Spleen (tissue), 11 donors: Measurements from ENCODE around the gene PRR7. TPM values are rescaled to one million over a fixed set of nuclear protein-coding genes. Genes with fewer than 3 reads are reported as not detected.

Source experiments
- DNase-seq: peaks from one replicate; pipeline ENCODE4 v3.0.0-alpha.2; 2020
- H3K27ac ChIP-seq, 8 donors: fragments of 200-600 bp; sonication (generic) in 7 of 8; 1 replicate in 4 of 8; 2 replicates in 4 of 8; pipeline versions ENCODE4 v1.5.0 to v1.8.0; 2016 to 2021; ENCODE audit warnings: inconsistent platforms in 4 of 8, mild to moderate bottlenecking in 4 of 8, moderate library complexity in 1 of 8
- H3K27me3 ChIP-seq, 7 donors: fragments of 200-600 bp; sonication (generic) in 6 of 7; replicated peaks in 1 of 7; 1 replicate in 4 of 7; 2 replicates in 3 of 7; pipeline versions ENCODE4 v1.5.0 to v1.8.0; 2016 to 2021; ENCODE audit warnings: inconsistent platforms in 3 of 7, mild to moderate bottlenecking in 1 of 7
- H3K36me3 ChIP-seq, 6 donors: fragments of 200-600 bp; sonication (generic) in 5 of 6; 1 replicate in 4 of 6; 2 replicates in 2 of 6; pipeline versions ENCODE4 v1.5.0 to v1.8.0; 2016 to 2021; ENCODE audit warnings: inconsistent platforms in 2 of 6
- H3K4me1 ChIP-seq, 6 donors: fragments of 200-600 bp; sonication (generic) in 5 of 6; 1 replicate in 3 of 6; 2 replicates in 3 of 6; pipeline versions ENCODE4 v1.5.0 to v1.8.0; 2016 to 2021; ENCODE audit warnings: inconsistent platforms in 3 of 6
- H3K4me3 ChIP-seq, 8 donors: fragments of 200-600 bp; sonication (generic) in 7 of 8; 1 replicate in 4 of 8; 2 replicates in 4 of 8; pipeline versions ENCODE4 v1.5.0 to v1.8.0; 2016 to 2021; ENCODE audit warnings: inconsistent platforms in 4 of 8, mild to moderate bottlenecking in 4 of 8, moderate library complexity in 2 of 8
- H3K9me3 ChIP-seq, 8 donors: fragments of 200-600 bp; sonication (generic) in 7 of 8; 1 replicate in 4 of 8; 2 replicates in 4 of 8; pipeline versions ENCODE4 v1.5.0 to v1.8.0; 2016 to 2021; ENCODE audit warnings: inconsistent platforms in 4 of 8
- POLR2A ChIP-seq, 3 donors: fragments of 450-650 bp; IDR thresholded peaks; one replicate each; pipeline ENCODE4 v1.5.1; 2017; ENCODE audit warnings: antibody characterized with exemption in 3 of 3, mild to moderate bottlenecking in 1 of 3
- POLR2AphosphoS5 ChIP-seq, 3 donors: sonication (generic); formaldehyde crosslinking; IDR thresholded peaks; one replicate each; pipeline ENCODE4 v1.5.1; 2017; ENCODE audit warnings: antibody characterized with exemption in 3 of 3
- WGBS, 5 donors: extraction: QIAGEN DNeasy Blood & Tissue Kit in 3 of 5; methylation state at CpG; one replicate each; pipeline versions ENCODE4 v1.1.5 to v1.1.7; 2013 to 2018; 5-methylcytosine and 5-hydroxymethylcytosine counted together
- intact Hi-C: fragments of 100-400 bp; cut with DNase I; formaldehyde crosslinking; loops from one replicate; pipeline ENCODE4 v1.15.0; 2023; ENCODE audit warnings: low total_unique reads
- polyA plus RNA-seq, 3 donors: library from polyadenylated mRNA; stranded (reverse); fragments of 200-250 nt; gene quantifications; one replicate each; pipeline ENCODE4 v1.2.1, GENCODE V29; 2013
- total RNA-seq, 7 donors: library from RNA; depleted of rRNA in 3 of 7; stranded (reverse); fragments of >200 nt in 3 of 7; fragmentation: NEBNext Ultra II Directional in 4 of 7; extraction: Animal tissue kit (Norgen Biotek cat#: 25700) in 4 of 7; gene quantifications; one replicate each; pipeline versions ENCODE4 v1.1.0 to v1.2.1, GENCODE V29; 2016 to 2021
- TF ChIP-seq, protein P1 (sequence below), 11 experiments: fragments of 200-600 bp in 7 of 11; fragments of 450-650 bp in 4 of 11; sonication (generic) in 4 of 11; IDR thresholded peaks in 8 of 11; conservative IDR thresholded peaks in 3 of 11; 1 replicate in 7 of 11; 2 replicates in 4 of 11; pipeline versions ENCODE4 v1.4.0 to v1.8.0; 2016 to 2021; ENCODE audit warnings: antibody characterized with exemption in 11 of 11, inconsistent platforms in 4 of 11, mild to moderate bottlenecking in 1 of 11
- donor health status: healthy with polysubstance abuse.
- donor health status: DM: no; HTN: no; CAD: no; lungs with moderate emphysema.
- donor health status: DM: no; HTN: no; CAD: no.
- donor health status: Bipolar disorder and iron deficiency.
- donor health status: healthy.
- donor health status: DM: no; HTN: no; CAD: no.
- donor health status: DM: yes; HTN: yes; CAD: no.

Gene PRR7
- total and polyA plus RNA-seq, 10 donors: 1.7 to 5.7 (median 4.6) TPM; not detected in 1

DNA sequence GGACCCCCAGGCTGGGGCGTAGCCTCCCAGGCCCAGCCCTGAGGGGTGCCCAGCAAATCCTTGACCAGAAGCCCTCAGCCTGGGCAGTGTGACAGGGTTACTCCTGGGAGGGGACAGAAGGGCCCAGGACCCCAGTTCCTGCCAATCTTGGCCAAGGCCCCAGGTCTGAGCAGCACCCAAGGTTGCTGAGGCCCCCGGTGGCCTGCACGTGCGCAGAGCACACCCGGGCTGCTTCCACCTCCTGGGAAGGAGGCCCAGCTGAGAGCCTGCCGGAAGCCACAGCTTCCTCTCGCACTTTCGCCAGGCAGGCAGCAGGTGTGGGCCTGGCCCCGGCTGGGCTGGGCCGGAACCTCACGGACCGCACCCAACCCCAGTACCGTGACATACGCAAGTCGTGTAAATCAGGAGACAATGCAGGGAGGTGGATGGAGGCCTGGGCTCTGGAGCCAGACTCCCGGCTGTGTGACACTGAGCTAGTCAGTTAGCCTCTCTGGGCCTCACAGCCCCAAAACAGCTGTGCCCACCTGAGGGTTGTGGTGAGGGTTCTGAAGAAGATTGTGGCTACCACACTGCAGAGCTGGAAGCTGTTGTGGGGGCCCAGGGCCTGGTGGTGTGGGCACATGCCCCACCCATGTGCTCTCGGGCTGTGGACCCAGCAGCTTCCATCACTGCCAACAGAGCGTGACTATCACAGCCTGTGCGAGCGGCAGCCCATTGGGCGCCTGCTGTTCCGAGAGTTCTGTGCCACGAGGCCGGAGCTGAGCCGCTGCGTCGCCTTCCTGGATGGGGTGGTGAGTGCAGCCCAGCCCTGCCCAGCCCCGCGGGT is 15.1 kb upstream of the PRR7 start:
- H3K4me3 ChIP-seq: peak overlapping the region in 7 of 8 donors; percentile 2 to 90 (median 25)
- no peaks in the 10 kb centered on the region for H3K9me3 ChIP-seq
- H3K27me3 ChIP-seq: no peaks in the 10 kb centered on the region
- peaks cover 61 to 98% (median 79%) of the 10 kb centered on the region in 6 donors for H3K4me1 ChIP-seq
- H3K27ac ChIP-seq: peak overlapping the region; percentile 92 to 99 (median 98)
- peaks cover 6 to 70% (median 56%) of the 10 kb centered on the region in 6 donors for H3K36me3 ChIP-seq
- no peak for TF ChIP-seq POLR2A (IDR thresholded peaks at IDR 0.05)
- peak; percentile 97 to 98 (median 97) for TF ChIP-seq POLR2AphosphoS5 (IDR thresholded peaks at IDR 0.05)
- TF ChIP-seq, protein P1, sequence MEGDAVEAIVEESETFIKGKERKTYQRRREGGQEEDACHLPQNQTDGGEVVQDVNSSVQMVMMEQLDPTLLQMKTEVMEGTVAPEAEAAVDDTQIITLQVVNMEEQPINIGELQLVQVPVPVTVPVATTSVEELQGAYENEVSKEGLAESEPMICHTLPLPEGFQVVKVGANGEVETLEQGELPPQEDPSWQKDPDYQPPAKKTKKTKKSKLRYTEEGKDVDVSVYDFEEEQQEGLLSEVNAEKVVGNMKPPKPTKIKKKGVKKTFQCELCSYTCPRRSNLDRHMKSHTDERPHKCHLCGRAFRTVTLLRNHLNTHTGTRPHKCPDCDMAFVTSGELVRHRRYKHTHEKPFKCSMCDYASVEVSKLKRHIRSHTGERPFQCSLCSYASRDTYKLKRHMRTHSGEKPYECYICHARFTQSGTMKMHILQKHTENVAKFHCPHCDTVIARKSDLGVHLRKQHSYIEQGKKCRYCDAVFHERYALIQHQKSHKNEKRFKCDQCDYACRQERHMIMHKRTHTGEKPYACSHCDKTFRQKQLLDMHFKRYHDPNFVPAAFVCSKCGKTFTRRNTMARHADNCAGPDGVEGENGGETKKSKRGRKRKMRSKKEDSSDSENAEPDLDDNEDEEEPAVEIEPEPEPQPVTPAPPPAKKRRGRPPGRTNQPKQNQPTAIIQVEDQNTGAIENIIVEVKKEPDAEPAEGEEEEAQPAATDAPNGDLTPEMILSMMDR (IDR thresholded peaks at IDR 0.05 in 8 of 11, conservative IDR thresholded peaks at IDR 0.05 in 3 of 11): peak in 3 of 11 experiments; percentile 12 to 30 (median 19)
- DNase-seq: peak; percentile 99
- intact Hi-C loops: no loop called here
- WGBS, 5 donors: 17 to 36% (median 27%) methylated on average over 7 to 29 of the region's 29 CpGs

DNA sequence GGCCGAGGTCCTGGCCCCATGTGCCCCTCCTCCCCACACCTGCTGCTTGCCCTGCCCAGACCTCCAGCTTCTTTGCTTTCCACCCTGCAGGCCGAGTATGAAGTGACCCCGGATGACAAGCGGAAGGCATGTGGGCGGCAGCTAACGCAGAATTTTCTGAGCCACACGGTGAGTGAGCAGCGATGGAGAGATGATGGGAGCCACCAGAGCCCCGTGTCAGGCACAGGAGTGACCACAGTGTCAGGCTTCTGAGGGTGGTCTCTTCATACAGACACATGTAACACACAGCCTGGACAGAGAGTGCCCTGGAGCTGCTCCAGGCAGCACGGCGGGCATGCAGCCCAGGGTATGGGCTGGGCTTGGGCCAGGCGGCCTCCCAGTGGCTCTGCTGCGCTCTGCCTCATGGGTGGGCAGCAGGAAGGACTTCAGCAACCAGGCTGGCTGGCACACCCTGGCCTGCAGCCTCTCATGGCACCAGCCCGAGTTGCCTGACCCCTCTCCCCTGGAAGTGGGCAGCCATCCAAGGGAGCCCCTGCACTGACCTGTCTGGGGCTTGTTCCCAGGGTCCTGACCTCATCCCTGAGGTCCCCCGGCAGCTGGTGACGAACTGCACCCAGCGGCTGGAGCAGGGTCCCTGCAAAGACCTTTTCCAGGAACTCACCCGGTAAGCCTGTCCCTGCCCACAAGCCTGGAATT is 14.3 kb upstream of the PRR7 start:
- intact Hi-C loops: no loop called here

DNA sequence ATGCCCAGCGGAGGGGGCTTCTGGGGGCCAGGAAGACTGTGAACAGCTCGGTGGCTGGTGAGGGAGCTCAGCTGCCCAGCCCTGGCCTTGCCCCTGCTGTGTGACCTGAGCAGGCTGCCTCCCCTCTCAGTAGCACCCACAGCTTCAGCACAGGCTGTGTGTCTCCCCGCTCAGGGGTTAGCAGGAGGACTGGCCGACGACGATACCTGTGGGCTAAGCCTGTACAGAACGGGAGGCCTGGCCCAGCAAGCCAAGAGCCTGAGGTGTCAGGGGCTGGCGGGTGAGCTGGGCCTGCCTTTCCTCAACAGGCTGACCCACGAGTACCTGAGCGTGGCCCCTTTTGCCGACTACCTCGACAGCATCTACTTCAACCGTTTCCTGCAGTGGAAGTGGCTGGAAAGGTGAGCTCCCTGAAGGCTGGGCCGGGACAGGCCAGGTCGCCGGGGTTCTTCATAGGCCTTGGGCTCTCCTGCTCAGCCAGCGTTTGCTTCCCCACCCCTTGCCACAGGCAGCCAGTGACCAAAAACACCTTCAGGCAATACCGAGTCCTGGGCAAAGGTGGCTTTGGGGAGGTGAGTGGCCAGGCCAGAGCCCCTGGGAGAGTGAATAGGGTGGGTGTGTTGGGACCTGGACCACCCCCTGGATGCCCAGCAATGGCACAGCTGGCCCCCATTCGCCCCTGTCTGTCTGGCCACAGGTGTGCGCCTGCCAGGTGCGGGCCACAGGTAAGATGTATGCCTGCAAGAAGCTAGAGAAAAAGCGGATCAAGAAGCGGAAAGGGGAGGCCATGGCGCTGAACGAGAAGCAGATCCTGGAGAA is 13.6 kb upstream of the PRR7 start:
- Histone ChIP-seq H3K4me1 (peaks cover 54 to 100% (median 68%) of the 10 kb centered on the region in 6 donors), H3K9me3 (no peaks in the 10 kb centered on the region), H3K36me3 (peaks cover 10 to 85% (median 71%) of the 10 kb centered on the region in 6 donors), H3K27me3 (no peaks in the 10 kb centered on the region), H3K27ac (peak overlapping the region; percentile 92 to 99 (median 98)), H3K4me3 (peak overlapping the region in 2 of 8 donors; percentile 25 to 88)
- DNase-seq: peak; percentile 82
- intact Hi-C loops: no loop called here
- WGBS, 5 donors: 92 to 97% (median 93%) methylated on average over 24 to 25 of the region's 25 CpGs
- TF ChIP-seq POLR2AphosphoS5 (IDR thresholded peaks at IDR 0.05): peak in 2 of 3 donors; percentile 4 to 22
- TF ChIP-seq, protein P1 (IDR thresholded peaks at IDR 0.05 in 8 of 11, conservative IDR thresholded peaks at IDR 0.05 in 3 of 11): no peak

More for the DNA sequence above, 14.3 kb upstream of the PRR7 start:
- Histone ChIP-seq H3K27ac (peak overlapping the region; percentile 92 to 99 (median 98)), H3K36me3 (peaks cover 9 to 78% (median 64%) of the 10 kb centered on the region in 6 donors), H3K4me3 (peak overlapping the region in 7 of 8 donors; percentile 4 to 90 (median 25)), H3K9me3 (no peaks in the 10 kb centered on the region), H3K27me3 (no peaks in the 10 kb centered on the region), H3K4me1 (peaks cover 61 to 100% (median 76%) of the 10 kb centered on the region in 6 donors)
- peak; percentile 86 for DNase-seq
- TF ChIP-seq, protein P1 (IDR thresholded peaks at IDR 0.05 in 8 of 11, conservative IDR thresholded peaks at IDR 0.05 in 3 of 11): peak in 1 of 11 experiments; percentile 12
- TF ChIP-seq POLR2A (IDR thresholded peaks at IDR 0.05): no peak
- 43 to 73% (median 63%) methylated on average over 12 to 18 of the region's 18 CpGs for WGBS, 5 donors
